HEK293T (cell line): ENCODE data around the gene SIGLEC14.

Experiments used
- CTCF ChIA-PET: fragments of 350-600 bp; formaldehyde crosslinking; extraction: SDS; loops from one replicate; lab custom pipeline; 2021; ENCODE audit warnings: antibody characterized with exemption, inconsistent platforms; lab: Yijun Ruan, JAX
- POLR2A ChIA-PET: fragments of 350-600 bp; formaldehyde crosslinking; extraction: SDS; loops from one replicate; lab custom pipeline; 2020; ENCODE audit warnings: antibody characterized with exemption, inconsistent platforms; lab: Yijun Ruan, JAX
- DNase-seq: peaks from one replicate; pipeline ENCODE4 v3.0.0; 2012; ENCODE audit warnings: mixed read lengths; ENCODE audit errors: extremely low spot score
- ARNT ChIP-seq: fragments of 450-650 bp; IDR thresholded peaks from 2 replicates; pipeline ENCODE4 v1.6.1; 2017; ENCODE audit warnings: mild to moderate bottlenecking
- BHLHE40 ChIP-seq: fragments of 450-650 bp; IDR thresholded peaks from 2 replicates; pipeline ENCODE4 v1.6.1; 2016; ENCODE audit warnings: mild to moderate bottlenecking, moderate library complexity, borderline replicate concordance
- CTBP1 ChIP-seq: fragments of 450-650 bp; IDR thresholded peaks from 2 replicates; pipeline ENCODE4 v1.6.1; 2016; ENCODE audit warnings: borderline replicate concordance
- ELF4 ChIP-seq: fragments of 450-650 bp; IDR thresholded peaks from 2 replicates; pipeline ENCODE4 v1.6.1; 2017; ENCODE audit warnings: antibody characterized with exemption
- FOXA1 ChIP-seq: fragments of 450-650 bp; IDR thresholded peaks from 2 replicates; pipeline ENCODE4 v1.6.1; 2016; ENCODE audit warnings: mild to moderate bottlenecking
- FOXK2 ChIP-seq: fragments of 450-650 bp; IDR thresholded peaks from 2 replicates; pipeline ENCODE4 v1.6.1; 2016; ENCODE audit warnings: mild to moderate bottlenecking
- FOXM1 ChIP-seq: fragments of 450-650 bp; IDR thresholded peaks from 2 replicates; pipeline ENCODE4 v1.6.1; 2017; ENCODE audit warnings: mild to moderate bottlenecking, borderline replicate concordance
- HDGF ChIP-seq: fragments of 450-650 bp; IDR thresholded peaks from 2 replicates; pipeline ENCODE4 v1.6.1; 2017; ENCODE audit warnings: antibody characterized with exemption, borderline replicate concordance
- L3MBTL2 ChIP-seq: fragments of 450-650 bp; conservative IDR thresholded peaks from 2 replicates; pipeline ENCODE4 v1.6.1; 2016; ENCODE audit warnings: mild to moderate bottlenecking
- LEF1 ChIP-seq: fragments of 450-650 bp; IDR thresholded peaks from 2 replicates; pipeline ENCODE4 v1.6.1; 2017; ENCODE audit warnings: mild to moderate bottlenecking, borderline replicate concordance
- NFRKB ChIP-seq: fragments of 450-650 bp; IDR thresholded peaks from 2 replicates; pipeline ENCODE4 v1.6.1; 2016; ENCODE audit warnings: mild to moderate bottlenecking, moderate library complexity
- SP1 ChIP-seq: fragments of 450-650 bp; IDR thresholded peaks from 2 replicates; pipeline ENCODE4 v1.6.1; 2017
- SUZ12 ChIP-seq: fragments of 450-650 bp; IDR thresholded peaks from 2 replicates; pipeline ENCODE4 v1.6.1; 2016; ENCODE audit warnings: mild to moderate bottlenecking
- TARDBP ChIP-seq: fragments of 450-650 bp; IDR thresholded peaks from 2 replicates; pipeline ENCODE4 v1.6.1; 2016
- ZNF384 ChIP-seq: fragments of 450-650 bp; IDR thresholded peaks from 2 replicates; pipeline ENCODE4 v1.6.1; 2016
- TF ChIP-seq, protein P1 (sequence below): fragments of 450-650 bp; IDR thresholded peaks from 2 replicates; pipeline ENCODE4 v1.6.1; 2016

The SIGLEC14 gene

DNA sequence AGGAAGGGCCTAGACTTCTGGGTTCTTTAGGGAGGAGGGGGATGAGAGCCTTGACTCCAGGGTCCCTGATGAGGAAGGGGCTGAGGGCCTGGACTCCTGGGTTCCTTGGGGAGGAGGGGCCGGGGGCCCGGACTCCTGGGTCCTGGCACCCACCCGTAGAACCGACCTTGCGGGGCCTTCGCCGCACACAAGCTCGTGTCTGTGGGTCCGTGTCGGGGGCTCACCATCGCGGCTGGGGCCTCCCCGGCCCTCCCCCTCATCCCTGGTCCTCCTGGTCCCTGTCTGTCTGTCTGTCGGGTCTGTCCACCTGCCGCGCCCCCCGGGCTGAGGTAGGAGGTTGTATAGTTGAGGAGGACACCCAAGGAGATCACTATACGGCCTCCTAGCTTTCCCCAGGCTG, 45.8 kb upstream of the SIGLEC14 start:
- TF ChIP-seq CTBP1 (no peak), LEF1 (no peak), TARDBP (no peak), ARNT (no peak), NFRKB (no peak)
- POLR2A ChIA-PET, result no interaction called here
- CTCF ChIA-PET, result no interaction called here
- no peak for DNase-seq

DNA sequence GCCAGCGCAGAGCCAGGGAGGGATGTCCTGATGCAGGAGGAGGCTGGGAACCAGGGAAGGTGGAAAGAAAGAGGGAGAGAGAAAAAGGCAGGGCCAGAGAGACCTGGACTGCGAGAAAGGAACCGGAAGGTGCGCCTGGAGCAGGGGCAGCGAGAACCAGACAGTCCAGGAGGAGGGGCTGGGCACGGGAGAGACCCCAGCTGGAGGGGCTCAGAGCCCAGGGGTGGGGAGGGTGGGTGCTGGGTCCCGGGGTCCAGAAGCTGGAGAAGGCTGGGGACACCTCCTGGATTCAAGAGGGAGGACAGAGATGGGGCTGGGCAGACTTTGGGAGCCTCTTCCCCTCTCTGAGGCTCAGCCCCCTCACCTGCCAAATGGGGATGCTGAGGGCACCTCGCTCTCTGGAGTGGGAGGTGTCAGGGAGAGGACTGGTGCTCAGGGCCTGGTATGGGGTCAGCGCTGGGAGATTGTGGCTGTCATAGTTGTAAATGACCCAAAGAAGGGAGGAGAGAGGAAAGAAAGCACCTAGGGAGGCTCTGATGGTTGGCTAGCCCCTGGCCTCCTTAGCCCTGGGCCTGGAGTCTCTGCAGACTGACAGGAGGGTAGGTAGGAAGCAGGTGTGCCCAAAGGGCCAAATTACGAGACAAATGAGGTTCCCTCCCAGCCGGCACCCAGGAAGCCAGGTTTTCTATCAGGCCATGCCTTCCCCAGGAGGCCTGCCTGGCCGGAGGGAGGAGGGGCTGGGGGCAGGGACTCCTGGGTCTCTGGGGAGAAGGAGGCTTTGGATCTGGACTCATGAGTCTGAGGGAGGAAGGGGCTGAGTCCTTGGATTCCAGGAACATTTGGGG, 45.2 kb upstream of the SIGLEC14 start:
- ChIA-PET POLR2A (no interaction called here), CTCF (no interaction called here)
- DNase-seq, result no peak
- no peak for TF ChIP-seq SP1
- no peak for TF ChIP-seq HDGF
- no peak for TF ChIP-seq ELF4

DNA sequence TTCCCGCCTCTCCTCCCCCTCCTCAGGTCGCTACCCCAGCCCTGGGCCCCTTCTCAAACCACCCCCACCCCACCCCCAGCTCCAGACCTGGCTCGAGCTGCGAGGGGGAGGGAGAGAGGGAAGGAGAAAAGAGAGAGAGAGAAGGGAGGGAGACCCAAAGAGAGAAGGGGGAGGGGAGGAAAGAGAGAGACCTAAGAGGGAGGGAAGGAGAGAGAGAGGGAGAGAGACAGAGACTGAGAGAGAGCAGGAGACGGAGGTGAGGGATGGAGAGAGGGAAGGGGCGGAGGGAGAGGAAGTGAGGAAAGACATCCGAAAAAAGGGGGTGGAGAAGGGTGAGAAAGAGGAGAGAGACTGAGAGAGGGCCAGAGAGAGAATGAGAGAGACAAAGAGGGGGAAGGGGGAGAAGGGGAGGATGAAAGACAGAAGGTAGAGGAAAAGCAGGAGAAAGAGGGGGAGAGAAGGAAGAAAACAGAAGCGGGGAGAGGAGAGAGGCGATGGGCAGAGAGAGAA, 44.5 kb upstream of the SIGLEC14 start:
- no peak for DNase-seq

DNA sequence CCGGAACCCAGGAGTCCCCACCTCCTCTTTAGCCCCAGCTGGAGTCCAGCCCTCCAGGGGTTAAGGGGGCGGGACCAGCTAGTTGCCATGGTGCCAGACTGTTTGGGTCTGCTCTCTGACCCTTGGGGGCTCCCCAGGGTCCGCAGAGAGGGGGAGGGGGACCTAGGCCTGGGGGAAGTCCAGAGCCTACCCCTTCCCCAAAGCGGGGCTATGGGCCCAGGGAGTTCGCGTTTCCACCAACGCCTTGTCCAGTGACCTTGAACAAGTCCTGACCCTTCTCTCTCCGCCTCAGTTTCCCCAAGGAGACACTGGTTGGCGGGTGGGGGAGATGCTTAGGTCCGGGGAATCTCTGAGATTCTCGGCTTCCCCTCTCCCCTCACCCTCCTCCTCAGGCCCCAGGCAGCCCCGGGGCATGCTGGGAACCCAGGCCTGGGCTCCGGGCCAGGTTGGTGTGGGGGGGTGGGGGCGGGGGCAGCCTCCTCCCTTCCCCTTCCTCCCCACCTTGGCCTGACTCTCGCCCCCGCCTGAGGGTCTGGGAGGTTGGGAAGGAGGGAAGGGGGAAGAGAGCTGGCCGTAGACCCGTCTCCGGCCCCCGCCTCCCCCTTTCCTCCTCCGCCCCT, 43.9 kb upstream of the SIGLEC14 start:
- peak; percentile 55 for DNase-seq
- TF ChIP-seq FOXA1, result no peak
- TF ChIP-seq NFRKB, result no peak
- no peak for TF ChIP-seq LEF1
- TF ChIP-seq HDGF, result no peak
- no peak for TF ChIP-seq ELF4
- no peak for TF ChIP-seq CTBP1
- TF ChIP-seq SP1, result no peak
- TF ChIP-seq FOXK2, result no peak
- TF ChIP-seq ARNT, result no peak
- no peak for TF ChIP-seq ZNF384
- no peak for TF ChIP-seq TARDBP
- no peak for TF ChIP-seq SUZ12
- TF ChIP-seq, protein P1, sequence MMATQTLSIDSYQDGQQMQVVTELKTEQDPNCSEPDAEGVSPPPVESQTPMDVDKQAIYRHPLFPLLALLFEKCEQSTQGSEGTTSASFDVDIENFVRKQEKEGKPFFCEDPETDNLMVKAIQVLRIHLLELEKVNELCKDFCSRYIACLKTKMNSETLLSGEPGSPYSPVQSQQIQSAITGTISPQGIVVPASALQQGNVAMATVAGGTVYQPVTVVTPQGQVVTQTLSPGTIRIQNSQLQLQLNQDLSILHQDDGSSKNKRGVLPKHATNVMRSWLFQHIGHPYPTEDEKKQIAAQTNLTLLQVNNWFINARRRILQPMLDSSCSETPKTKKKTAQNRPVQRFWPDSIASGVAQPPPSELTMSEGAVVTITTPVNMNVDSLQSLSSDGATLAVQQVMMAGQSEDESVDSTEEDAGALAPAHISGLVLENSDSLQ, result no peak
- CTCF ChIA-PET, result no interaction called here
- POLR2A ChIA-PET, result interaction anchor here (4.1 kb wide), 1 partner anchor 12 kb away, joined by 31 read pairs; no protein-coding TSS in a partner anchor

More for the DNA sequence above, 44.5 kb upstream of the SIGLEC14 start:
- no peak for TF ChIP-seq ZNF384
- TF ChIP-seq FOXA1, result no peak
- no peak for TF ChIP-seq SUZ12
- ChIA-PET CTCF (no interaction called here), POLR2A (interaction anchor here (4.1 kb wide), 1 partner anchor 12 kb away, joined by 31 read pairs; no protein-coding TSS in a partner anchor)

DNA sequence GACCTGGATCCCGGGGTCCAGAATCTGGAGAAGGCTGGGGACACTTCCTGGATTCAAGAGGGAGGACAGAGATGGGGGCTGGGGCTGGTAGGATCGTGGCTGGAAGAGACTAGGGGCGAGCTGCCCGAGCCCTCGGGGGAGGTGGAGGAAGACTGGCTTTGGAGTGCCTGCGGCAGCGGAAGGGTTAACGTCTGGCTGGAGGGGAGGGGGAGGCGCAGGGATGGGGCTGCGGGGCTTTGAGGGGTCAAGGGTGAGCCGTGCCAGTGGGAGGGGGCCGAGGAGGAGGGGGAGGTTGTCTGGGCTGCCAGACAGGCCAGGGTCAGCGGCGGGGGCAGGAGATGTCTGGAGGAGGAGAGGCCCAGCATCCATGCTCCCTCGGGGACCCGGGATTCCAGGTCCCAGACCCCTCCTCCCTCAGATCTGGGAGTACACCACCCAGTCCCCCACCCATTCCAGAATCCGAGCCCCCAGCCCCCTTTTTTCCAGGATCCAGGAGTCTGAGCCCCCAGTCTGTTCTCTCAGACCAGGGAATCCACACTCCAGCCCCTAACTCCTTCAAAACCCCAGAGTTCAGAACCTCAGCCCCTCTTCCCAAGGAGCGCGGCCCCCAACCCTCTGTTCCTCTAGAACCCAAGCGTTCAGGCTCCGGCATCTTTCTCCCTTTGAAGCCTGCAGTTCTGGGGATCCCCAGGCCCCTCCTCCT, 43.3 kb upstream of the SIGLEC14 start:
- DNase-seq, result peak; percentile 36
- ChIA-PET CTCF (no interaction called here), POLR2A (interaction anchor here (1.0 to 4.1 kb wide), 3 partner anchors 12 to 29 kb away, joined by 4 to 31 read pairs (median 11); no protein-coding TSS in a partner anchor)
- TF ChIP-seq NFRKB (no peak), L3MBTL2 (no peak), HDGF (no peak), TARDBP (no peak), ELF4 (no peak), FOXK2 (no peak), SUZ12 (no peak), FOXA1 (no peak), LEF1 (no peak), FOXM1 (no peak), ZNF384 (no peak), SP1 (no peak), BHLHE40 (no peak), ARNT (no peak), CTBP1 (no peak)
- TF ChIP-seq, protein P1, result no peak

DNA sequence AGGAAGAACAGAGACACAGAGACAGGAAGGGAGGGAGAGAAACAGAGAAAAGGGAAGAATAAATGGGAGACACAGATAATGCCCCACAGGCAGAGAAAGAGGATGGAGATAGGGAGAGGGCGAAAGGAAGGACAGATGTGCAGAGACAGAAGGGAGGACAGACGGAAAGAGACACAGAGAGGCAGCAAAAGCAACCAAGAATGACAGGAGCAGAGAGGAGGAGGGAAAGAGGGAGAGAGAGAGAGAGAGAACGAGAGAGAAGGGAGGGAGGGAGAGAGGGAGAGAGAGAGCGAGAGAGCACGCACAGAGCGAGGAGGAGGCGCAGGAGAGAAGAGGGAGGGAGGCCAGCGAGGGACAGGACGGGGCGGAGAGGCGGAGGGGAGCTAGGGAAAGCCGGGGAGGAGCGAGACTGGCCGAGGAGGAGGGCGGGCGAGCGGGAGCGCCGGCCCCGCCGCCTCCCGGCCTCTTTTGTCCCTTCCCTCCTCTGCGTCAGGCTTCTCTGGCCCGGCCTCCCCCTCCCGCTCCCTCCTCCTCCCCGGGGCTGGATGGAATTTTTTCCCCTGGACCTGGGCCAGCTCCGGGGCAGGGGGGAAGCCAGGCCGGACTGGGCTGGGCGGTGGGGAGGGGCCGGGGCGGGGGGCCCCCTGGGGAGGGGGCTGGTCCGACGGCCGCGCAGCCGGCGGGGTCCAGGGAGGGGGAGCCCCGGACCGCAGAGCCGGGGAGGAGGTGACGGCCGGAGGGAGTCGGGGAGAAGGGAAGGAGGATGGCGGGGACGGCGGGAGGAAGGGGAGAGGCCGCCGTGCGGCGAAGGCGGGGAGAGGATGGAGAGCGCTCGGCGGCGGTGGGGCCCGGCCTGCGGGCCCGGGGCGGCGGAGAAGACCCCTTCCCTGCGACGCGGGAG, 42.3 kb upstream of the SIGLEC14 start:
- no peak for TF ChIP-seq ZNF384
- TF ChIP-seq, protein P1, result peak; percentile 63; the same call in 1 of the 2 replicates
- ChIA-PET POLR2A (interaction anchor here (0.7 to 4.1 kb wide), 6 partner anchors 9 to 500 kb away, joined by 3 to 31 read pairs (median 4); partner anchors contain the start of gene PPP2R1A), CTCF (interaction anchor here (0.7 kb wide), 1 partner anchor 22 kb away, joined by 4 read pairs; no protein-coding TSS in a partner anchor)
- DNase-seq, result peak; percentile 80
